ENCODE results near the gene CNTNAP2.

DNA sequence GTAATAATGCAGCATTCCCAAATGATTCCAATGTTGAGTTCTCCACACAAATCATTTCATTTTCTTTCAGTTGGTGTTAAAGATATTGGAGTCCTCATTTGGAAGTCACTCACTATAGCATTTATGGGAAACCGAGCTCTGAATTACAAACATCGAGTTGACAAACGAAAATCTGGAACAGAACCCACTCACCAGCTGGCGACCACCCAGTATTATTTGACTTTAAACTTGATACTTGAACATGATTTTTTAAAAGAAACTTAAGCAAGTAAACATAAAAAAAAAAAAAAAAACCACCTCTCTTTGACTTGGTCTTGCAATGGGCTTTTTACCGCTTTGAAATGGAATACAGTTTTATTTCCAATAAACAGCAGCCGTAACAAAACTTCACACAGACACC, 1897.4 kb downstream of the CNTNAP2 start:
- TF ChIP-seq, protein P1, sequence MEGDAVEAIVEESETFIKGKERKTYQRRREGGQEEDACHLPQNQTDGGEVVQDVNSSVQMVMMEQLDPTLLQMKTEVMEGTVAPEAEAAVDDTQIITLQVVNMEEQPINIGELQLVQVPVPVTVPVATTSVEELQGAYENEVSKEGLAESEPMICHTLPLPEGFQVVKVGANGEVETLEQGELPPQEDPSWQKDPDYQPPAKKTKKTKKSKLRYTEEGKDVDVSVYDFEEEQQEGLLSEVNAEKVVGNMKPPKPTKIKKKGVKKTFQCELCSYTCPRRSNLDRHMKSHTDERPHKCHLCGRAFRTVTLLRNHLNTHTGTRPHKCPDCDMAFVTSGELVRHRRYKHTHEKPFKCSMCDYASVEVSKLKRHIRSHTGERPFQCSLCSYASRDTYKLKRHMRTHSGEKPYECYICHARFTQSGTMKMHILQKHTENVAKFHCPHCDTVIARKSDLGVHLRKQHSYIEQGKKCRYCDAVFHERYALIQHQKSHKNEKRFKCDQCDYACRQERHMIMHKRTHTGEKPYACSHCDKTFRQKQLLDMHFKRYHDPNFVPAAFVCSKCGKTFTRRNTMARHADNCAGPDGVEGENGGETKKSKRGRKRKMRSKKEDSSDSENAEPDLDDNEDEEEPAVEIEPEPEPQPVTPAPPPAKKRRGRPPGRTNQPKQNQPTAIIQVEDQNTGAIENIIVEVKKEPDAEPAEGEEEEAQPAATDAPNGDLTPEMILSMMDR (IDR thresholded peaks at IDR 0.05): no peak
- TF ChIP-seq POLR2A (IDR thresholded peaks at IDR 0.05) (no peak), EP300 (IDR thresholded peaks at IDR 0.05) (no peak)

Measured in tibial nerve (tissue), 4 donors.